BE2C (cell line): ENCODE measurements around the gene DHX16. TPM values are rescaled to one million over a fixed set of nuclear protein-coding genes. Genes with fewer than 3 reads are reported as not detected.
"Not testable (repeated sequence)": the region's sequence is repeated elsewhere in the genome, so short reads cannot be mapped to it uniquely, and the experiment has no call there.

Source experiments
- DNase-seq: peaks from one replicate; pipeline ENCODE4 v3.0.0-alpha.2; 2020
- H3K27me3 ChIP-seq: fragments of 250-450 bp; sonication (Bioruptor Pico); 2 replicates; pipeline ENCODE4 v1.5.1; 2020; ENCODE audit warnings: mild to moderate bottlenecking
- H3K36me3 ChIP-seq: fragments of 250-450 bp; sonication (Bioruptor Pico); 2 replicates; pipeline ENCODE4 v1.5.1; 2020; ENCODE audit warnings: mild to moderate bottlenecking
- H3K4me1 ChIP-seq: fragments of 250-450 bp; sonication (Bioruptor Pico); 2 replicates; pipeline ENCODE4 v1.5.1; 2020
- H3K4me3 ChIP-seq: 2 replicates; pipeline ENCODE4 v1.5.1; 2011; ENCODE audit warnings: low read depth, low read length
- H3K9me3 ChIP-seq: fragments of 250-450 bp; sonication (Bioruptor Pico); 2 replicates; pipeline ENCODE4 v1.5.1; 2020
- polyA plus RNA-seq: library from polyadenylated mRNA; unstranded; fragments of >200 nt; gene quantifications from one replicate; pipeline ENCODE4 v1.2.1, GENCODE V29; 2012; ENCODE audit warnings: low read depth, missing spikeins; ENCODE audit not compliant: insufficient read length, insufficient read depth
- TF ChIP-seq, protein P1 (sequence below): IDR thresholded peaks from 2 replicates; pipeline ENCODE4 v1.5.1; 2012; ENCODE audit warnings: mild to moderate bottlenecking, low read depth, low read length

Gene DHX16
- 80.9 TPM for polyA plus RNA-seq

DNA sequence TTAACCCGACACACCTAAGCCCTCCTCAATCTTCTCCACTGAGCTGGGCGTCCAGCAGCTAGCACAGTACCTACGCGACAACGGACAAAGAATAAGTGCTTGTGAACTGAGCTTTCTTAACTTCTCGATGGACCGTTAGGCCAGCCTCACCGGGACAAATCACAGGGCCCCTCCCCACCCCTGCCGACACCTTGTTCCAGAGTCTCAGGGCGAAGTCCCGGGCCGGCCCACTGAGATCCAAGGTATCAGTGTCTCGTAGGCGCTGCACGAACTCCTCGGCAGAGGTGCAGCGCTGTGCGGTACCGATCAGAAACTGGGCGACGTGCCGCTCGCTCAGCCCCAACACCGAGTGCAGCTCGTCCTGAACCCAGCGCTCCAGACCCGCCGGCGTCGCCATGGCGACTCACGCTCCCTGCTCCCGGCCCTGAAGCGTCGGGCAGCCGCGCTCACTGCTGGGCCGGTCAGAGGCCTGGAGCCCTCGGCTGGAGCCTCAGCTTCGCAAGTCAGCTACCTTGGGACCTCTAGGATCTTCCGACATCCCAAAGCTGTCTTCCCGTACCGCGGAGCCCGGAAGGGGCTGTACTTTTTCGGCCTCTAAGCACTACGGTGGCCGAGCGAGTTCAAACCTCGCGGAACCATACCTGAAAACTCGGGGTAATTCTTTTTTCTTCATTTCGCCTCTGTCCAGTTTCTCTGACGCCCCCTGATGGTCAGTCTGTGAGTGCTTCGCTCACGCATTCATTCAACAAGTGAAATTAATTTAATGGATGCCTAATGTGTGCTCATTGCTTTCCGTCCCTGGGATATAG lies at the start of gene DHX16:
DHX16 (minus strand) TSS at position 562 of the 809 bp plus-strand sequence; CDS start at position 397, 165 bp downstream.
- Histone ChIP-seq H3K4me1 (no peaks in the 10 kb centered on the region), H3K9me3 (no peaks in the 10 kb centered on the region), H3K36me3 (peaks cover 31% of the 10 kb centered on the region), H3K4me3 (peak within 1 kb of the TSS; percentile 94), H3K27me3 (no peaks in the 10 kb centered on the region)
- TF ChIP-seq, protein P1, sequence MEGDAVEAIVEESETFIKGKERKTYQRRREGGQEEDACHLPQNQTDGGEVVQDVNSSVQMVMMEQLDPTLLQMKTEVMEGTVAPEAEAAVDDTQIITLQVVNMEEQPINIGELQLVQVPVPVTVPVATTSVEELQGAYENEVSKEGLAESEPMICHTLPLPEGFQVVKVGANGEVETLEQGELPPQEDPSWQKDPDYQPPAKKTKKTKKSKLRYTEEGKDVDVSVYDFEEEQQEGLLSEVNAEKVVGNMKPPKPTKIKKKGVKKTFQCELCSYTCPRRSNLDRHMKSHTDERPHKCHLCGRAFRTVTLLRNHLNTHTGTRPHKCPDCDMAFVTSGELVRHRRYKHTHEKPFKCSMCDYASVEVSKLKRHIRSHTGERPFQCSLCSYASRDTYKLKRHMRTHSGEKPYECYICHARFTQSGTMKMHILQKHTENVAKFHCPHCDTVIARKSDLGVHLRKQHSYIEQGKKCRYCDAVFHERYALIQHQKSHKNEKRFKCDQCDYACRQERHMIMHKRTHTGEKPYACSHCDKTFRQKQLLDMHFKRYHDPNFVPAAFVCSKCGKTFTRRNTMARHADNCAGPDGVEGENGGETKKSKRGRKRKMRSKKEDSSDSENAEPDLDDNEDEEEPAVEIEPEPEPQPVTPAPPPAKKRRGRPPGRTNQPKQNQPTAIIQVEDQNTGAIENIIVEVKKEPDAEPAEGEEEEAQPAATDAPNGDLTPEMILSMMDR = peak; percentile 96
- DNase-seq = peak; percentile 95

GRCh38 chr6:30722025-30722279 lies 49.1 kb upstream of the DHX16 start:
- H3K9me3 ChIP-seq, H3K4me1 ChIP-seq, DNase-seq: not testable (repeated sequence)

DNA sequence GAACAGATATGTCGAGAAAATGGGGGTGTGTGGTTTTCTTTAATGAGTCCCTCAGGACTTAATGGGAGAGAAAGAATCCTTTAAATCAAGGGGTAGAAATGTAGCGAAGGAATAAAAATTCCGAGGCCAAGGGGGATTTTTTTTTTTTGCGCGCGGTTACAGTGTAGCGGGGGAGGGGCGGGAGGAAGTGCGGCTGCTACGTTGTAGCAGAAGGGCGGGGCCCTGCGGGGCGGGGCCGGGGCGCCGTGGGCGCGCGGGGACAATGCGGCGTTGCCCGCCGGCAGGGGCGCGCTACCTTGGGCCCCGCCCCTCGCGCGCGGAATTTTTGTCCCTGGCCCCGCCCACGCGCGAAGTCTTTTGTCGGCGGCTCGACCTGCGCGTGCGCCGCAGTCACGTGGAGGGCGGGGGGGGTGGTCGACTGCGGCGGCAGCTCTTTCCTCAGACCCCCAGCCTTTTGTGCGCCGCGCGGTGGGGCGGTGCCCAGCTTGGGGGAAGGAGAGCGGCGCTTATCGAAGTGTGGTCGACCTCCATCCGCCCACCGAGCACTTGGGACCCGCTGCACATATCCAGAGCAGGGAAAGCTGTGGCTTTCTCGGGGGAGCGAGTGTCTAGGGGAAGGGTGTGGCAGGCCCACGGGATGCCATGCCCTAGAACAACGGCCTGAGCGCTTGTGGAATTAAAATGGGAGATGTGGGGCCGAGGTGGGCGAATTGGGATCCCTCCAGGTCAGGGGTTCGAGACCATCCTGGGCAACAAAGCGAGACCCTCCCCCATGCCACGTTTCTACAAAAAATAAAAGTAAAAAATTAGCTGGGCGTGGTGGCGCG lies 48.6 kb upstream of the DHX16 start:
- DNase-seq = peak; percentile 95
- Histone ChIP-seq H3K4me3 (peak overlapping the region; percentile 96), H3K36me3 (peaks cover 56% of the 10 kb centered on the region), H3K27me3 (peaks cover 3% of the 10 kb centered on the region), H3K9me3 (no peaks in the 10 kb centered on the region), H3K4me1 (peaks cover 6% of the 10 kb centered on the region)
- TF ChIP-seq, protein P1 = 0 out of 2 replicates have a peak, but pooled peaks have one; percentile 15

More at GRCh38 chr6:30722025-30722279, 49.1 kb upstream of the DHX16 start:
- peak overlapping the region; percentile 96 for H3K4me3 ChIP-seq
- H3K36me3 ChIP-seq = peaks cover 56% of the 10 kb centered on the region
- not testable (repeated sequence) for H3K27me3 ChIP-seq

DNA sequence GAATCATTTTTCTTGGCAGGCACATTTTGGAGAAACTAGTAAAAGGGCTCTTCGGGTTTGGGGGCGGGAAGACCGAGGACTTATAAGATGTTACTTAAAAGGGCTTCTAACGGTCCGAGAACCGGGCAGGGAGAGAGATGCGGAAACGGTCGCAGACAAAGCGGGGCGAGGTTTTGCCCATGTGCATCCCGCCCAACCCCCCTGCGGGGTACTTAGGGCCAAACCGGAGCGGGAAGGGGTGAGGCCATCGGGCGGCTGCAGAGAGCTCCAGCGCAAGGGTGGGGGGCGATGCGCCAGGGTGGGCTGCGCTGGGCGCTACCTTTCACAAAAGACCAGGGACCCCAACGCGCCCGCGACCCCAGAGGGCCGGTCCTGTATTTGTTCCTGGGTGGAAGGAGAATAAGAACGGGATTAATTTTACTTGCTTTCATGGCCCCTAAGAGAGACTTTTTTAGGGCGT lies 48.0 kb upstream of the DHX16 start:
- H3K9me3 ChIP-seq = no peaks in the 10 kb centered on the region
- DNase-seq = peak; percentile 85
- peak overlapping the region; percentile 96 for H3K4me3 ChIP-seq
- TF ChIP-seq, protein P1 = no peak
- peaks cover 3% of the 10 kb centered on the region for H3K27me3 ChIP-seq
- peaks cover 53% of the 10 kb centered on the region for H3K36me3 ChIP-seq
- peaks cover 6% of the 10 kb centered on the region for H3K4me1 ChIP-seq

DNA sequence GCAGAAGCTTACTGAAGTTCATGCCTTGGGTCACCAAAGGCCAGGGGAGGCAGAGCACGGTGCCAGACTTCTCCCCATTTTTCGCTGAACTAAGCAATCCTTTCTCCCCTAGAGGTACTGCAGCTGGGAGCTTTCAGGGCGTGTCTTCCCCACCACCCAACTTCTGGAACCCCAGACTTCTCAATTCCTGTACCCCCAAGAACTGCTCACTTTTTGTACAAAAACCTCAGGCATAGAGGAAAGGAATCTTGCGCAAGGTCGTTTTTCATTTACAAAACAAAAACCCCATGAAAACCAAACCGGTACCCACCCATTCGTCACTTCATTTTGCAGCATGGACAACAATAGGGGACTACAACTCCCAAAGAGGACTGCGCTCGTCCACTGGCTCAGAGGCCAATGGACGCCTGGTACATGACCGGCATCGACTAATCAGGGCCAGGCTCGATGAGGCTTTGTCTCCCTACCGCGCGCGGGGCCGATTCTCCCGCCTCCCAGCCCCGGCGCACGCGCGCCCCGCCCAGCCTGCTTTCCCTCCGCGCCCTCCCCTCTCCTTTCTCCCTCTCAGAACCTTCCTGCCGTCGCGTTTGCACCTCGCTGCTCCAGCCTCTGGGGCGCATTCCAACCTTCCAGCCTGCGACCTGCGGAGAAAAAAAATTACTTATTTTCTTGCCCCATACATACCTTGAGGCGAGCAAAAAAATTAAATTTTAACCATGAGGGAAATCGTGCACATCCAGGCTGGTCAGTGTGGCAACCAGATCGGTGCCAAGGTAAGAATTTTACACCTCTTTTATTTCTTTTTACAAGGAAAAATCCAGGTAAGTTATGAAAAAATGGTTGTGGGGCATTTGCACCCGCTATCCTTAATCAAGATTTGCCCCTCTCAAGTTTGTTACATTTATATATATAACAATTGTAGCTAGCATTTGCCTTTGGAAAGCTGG lies 47.3 kb upstream of the DHX16 start, which contains the start of gene TUBB:
TUBB (plus strand) TSS at position 562 of the 947 bp plus-strand sequence; CDS start at position 717, 155 bp downstream.
- peak within 1 kb of the TSS; percentile 96 for H3K4me3 ChIP-seq
- H3K36me3 ChIP-seq = peaks cover 46% of the 10 kb centered on the region
- TF ChIP-seq, protein P1 = no peak
- no peaks in the 10 kb centered on the region for H3K9me3 ChIP-seq
- H3K4me1 ChIP-seq = peaks cover 6% of the 10 kb centered on the region
- DNase-seq = peak; percentile 98
- peaks cover 3% of the 10 kb centered on the region for H3K27me3 ChIP-seq
